Natural killer cell (primary cell): ENCODE measurements around the gene MAP2K6. TPM values are rescaled to one million over a fixed set of nuclear protein-coding genes. Genes with fewer than 3 reads are reported as not detected.

Experiments
- ATAC-seq, 3 donors: fragments of 150-1000 bp in 2 of 3; fragments of 200-7000 bp in 1 of 3; cut with Tn5 transposase; 1 replicate in 1 of 3; 2 replicates in 2 of 3; pipeline ENCODE4 v1.10.0; 2021; ENCODE audit warnings: mild to moderate bottlenecking in 2 of 3, moderate library complexity in 2 of 3
- DNase-seq, 2 donors: peaks; one replicate each; pipeline versions ENCODE4 v3.0.0 to v3.0.0-alpha.2; 2013 to 2021; ENCODE audit warnings: mixed read lengths in 1 of 2
- H3K27ac ChIP-seq: one replicate; pipeline ENCODE4 v1.5.1; 2013; ENCODE audit warnings: mild to moderate bottlenecking, low read length
- H3K27me3 ChIP-seq: one replicate; pipeline ENCODE4 v1.6.1; 2013; ENCODE audit warnings: low read length; ENCODE audit not compliant: control insufficient read depth, insufficient read depth
- H3K36me3 ChIP-seq: one replicate; pipeline ENCODE4 v1.6.1; 2013; ENCODE audit warnings: low read length; ENCODE audit not compliant: control insufficient read depth, insufficient read depth
- H3K4me1 ChIP-seq: one replicate; pipeline ENCODE4 v1.6.1; 2013; ENCODE audit warnings: low read length; ENCODE audit not compliant: control insufficient read depth, insufficient read depth
- H3K4me3 ChIP-seq: one replicate; pipeline ENCODE4 v1.5.1; 2013; ENCODE audit warnings: low read length
- H3K9me3 ChIP-seq: one replicate; pipeline ENCODE4 v1.6.1; 2013; ENCODE audit warnings: low read length; ENCODE audit not compliant: control insufficient read depth, insufficient read depth
- H3K27ac Mint-ChIP-seq, 2 donors: one replicate each; pipeline ENCODE4 v1.8.0; 2022; ENCODE audit warnings: mild to moderate bottlenecking in 2 of 2, mixed read lengths in 2 of 2, moderate library complexity in 1 of 2
- H3K27me3 Mint-ChIP-seq, 2 donors: one replicate each; pipeline ENCODE4 v1.8.0; 2022; ENCODE audit warnings: low read depth in 2 of 2, mixed read lengths in 2 of 2
- H3K36me3 Mint-ChIP-seq: one replicate; pipeline ENCODE4 v1.8.0; 2022; ENCODE audit warnings: mixed read lengths
- H3K4me1 Mint-ChIP-seq, 2 donors: one replicate each; pipeline ENCODE4 v1.8.0; 2022; ENCODE audit warnings: mixed read lengths in 2 of 2
- H3K4me3 Mint-ChIP-seq: one replicate; pipeline ENCODE4 v1.8.0; 2022; ENCODE audit warnings: mild to moderate bottlenecking, moderate library complexity, mixed read lengths
- H3K9me3 Mint-ChIP-seq, 2 donors: one replicate each; pipeline ENCODE4 v1.8.0; 2022; ENCODE audit warnings: mixed read lengths in 2 of 2
- WGBS: methylation state at CpG from one replicate; pipeline ENCODE4 v1.1.7; 2013; ENCODE audit warnings: missing lambda C conversion rate; ENCODE audit not compliant: insufficient coverage; 5-methylcytosine and 5-hydroxymethylcytosine counted together
- intact Hi-C: fragments of 100-400 bp; cut with micrococcal nuclease; formaldehyde crosslinking; loops from one replicate; pipeline ENCODE4 v1.14.2; 2022
- total RNA-seq, 4 donors: library from RNA; stranded (reverse); fragments of 120-200 nt in 1 of 4; gene quantifications; one replicate each; pipeline versions ENCODE4 v1.2.3 to v1.2.4, GENCODE V29; 2013 to 2022
- TF ChIP-seq, protein P1 (sequence below): fragments of 200-600 bp; IDR thresholded peaks from one replicate; pipeline ENCODE4 v1.8.0; 2022; ENCODE audit warnings: antibody characterized with exemption

MAP2K6 gene
- total RNA-seq, 3 donors from 2014 or later (not counting 1 experiment from before 2014, with no cell fraction given): 11.8 to 16.9 (median 14.0) TPM

- WGBS: 63% methylated on average over 7 of the region's 7 CpGs
- no peak overlapping the region for H3K4me3 Mint-ChIP-seq
- intact Hi-C loops: no loop called here
- peaks cover 51% of the 10 kb centered on the region for H3K36me3 Mint-ChIP-seq
- DNase-seq (peak in 1 of 2 donors; percentile 36), ATAC-seq (no peak)
- H3K9me3 Mint-ChIP-seq: no peaks in the 10 kb centered on the region
- no peaks in the 10 kb centered on the region for H3K9me3 ChIP-seq
- TF ChIP-seq, protein P1, sequence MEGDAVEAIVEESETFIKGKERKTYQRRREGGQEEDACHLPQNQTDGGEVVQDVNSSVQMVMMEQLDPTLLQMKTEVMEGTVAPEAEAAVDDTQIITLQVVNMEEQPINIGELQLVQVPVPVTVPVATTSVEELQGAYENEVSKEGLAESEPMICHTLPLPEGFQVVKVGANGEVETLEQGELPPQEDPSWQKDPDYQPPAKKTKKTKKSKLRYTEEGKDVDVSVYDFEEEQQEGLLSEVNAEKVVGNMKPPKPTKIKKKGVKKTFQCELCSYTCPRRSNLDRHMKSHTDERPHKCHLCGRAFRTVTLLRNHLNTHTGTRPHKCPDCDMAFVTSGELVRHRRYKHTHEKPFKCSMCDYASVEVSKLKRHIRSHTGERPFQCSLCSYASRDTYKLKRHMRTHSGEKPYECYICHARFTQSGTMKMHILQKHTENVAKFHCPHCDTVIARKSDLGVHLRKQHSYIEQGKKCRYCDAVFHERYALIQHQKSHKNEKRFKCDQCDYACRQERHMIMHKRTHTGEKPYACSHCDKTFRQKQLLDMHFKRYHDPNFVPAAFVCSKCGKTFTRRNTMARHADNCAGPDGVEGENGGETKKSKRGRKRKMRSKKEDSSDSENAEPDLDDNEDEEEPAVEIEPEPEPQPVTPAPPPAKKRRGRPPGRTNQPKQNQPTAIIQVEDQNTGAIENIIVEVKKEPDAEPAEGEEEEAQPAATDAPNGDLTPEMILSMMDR: peak; percentile 27
- H3K27ac ChIP-seq: no peak overlapping the region
- H3K4me1 Mint-ChIP-seq: peaks cover 0 to 8% of the 10 kb centered on the region in 2 donors
- H3K4me3 ChIP-seq: no peak overlapping the region
- H3K27me3 ChIP-seq: no peaks in the 10 kb centered on the region
- peaks cover 27% of the 10 kb centered on the region for H3K36me3 ChIP-seq
- no peaks in the 10 kb centered on the region for H3K4me1 ChIP-seq
- no peaks in the 10 kb centered on the region for H3K27me3 Mint-ChIP-seq
- H3K27ac Mint-ChIP-seq: no peak overlapping the region
Observed at GRCh38 chr17:69523244-69523861, 108.9 kb downstream of the MAP2K6 start.

GRCh38 chr17:69524854-69525253 is 110.4 kb downstream of the MAP2K6 start:
- Mint-ChIP-seq H3K27me3 (no peaks in the 10 kb centered on the region), H3K27ac (no peak overlapping the region)

GRCh38 chr17:69525920-69526841 is 111.7 kb downstream of the MAP2K6 start:
- no peak overlapping the region for H3K4me3 Mint-ChIP-seq
- Histone ChIP-seq H3K27me3 (no peaks in the 10 kb centered on the region), H3K27ac (no peak overlapping the region), H3K4me3 (no peak overlapping the region), H3K4me1 (no peaks in the 10 kb centered on the region), H3K36me3 (peaks cover 26% of the 10 kb centered on the region), H3K9me3 (no peaks in the 10 kb centered on the region)
- TF ChIP-seq, protein P1: peak; percentile 53
- peaks cover 0 to 8% of the 10 kb centered on the region in 2 donors for H3K4me1 Mint-ChIP-seq
- no peaks in the 10 kb centered on the region for H3K27me3 Mint-ChIP-seq
- no peak for ATAC-seq
- no peaks in the 10 kb centered on the region for H3K9me3 Mint-ChIP-seq
- H3K27ac Mint-ChIP-seq: no peak overlapping the region
- H3K36me3 Mint-ChIP-seq: peaks cover 27% of the 10 kb centered on the region
- DNase-seq: peak in 1 of 2 donors; percentile 38
- intact Hi-C loops: no loop called here
- WGBS: 51% methylated on average over 8 of the region's 9 CpGs

More at GRCh38 chr17:69524854-69525253, 110.4 kb downstream of the MAP2K6 start:
- H3K4me3 Mint-ChIP-seq: no peak overlapping the region
- Histone ChIP-seq H3K4me3 (no peak overlapping the region), H3K4me1 (no peaks in the 10 kb centered on the region), H3K27ac (no peak overlapping the region), H3K36me3 (peaks cover 23% of the 10 kb centered on the region), H3K9me3 (no peaks in the 10 kb centered on the region), H3K27me3 (no peaks in the 10 kb centered on the region)
- no peak for ATAC-seq
- intact Hi-C loops: no loop called here
- no peak for DNase-seq
- peaks cover 0 to 8% of the 10 kb centered on the region in 2 donors for H3K4me1 Mint-ChIP-seq
- peaks cover 39% of the 10 kb centered on the region for H3K36me3 Mint-ChIP-seq
- TF ChIP-seq, protein P1: no peak
- 87% methylated on average over 3 of the region's 4 CpGs for WGBS
- no peaks in the 10 kb centered on the region for H3K9me3 Mint-ChIP-seq
